ENCODE measurements around the gene MSH2.

DNA sequence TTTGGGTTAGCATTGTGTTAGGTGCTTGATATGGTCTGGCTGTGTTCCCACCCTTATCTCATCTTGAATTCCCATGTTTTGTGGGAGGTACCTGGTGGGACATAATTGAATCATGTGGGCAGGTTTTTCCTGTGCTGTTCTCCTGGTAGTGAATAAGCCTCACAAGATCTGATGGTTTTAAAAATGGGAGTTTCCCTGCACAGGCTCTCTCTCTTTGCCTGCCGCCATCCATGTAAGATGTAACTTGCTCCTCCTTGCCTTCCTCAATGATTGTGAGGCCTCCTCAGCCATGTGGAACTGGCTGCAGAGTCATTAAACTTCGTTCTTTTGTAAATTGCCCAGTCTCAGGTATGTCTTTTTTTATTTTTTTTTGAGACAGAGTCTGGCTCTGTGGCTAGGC, 2.8 kb downstream of the MSH2 start:
- TF ChIP-seq, protein P1, sequence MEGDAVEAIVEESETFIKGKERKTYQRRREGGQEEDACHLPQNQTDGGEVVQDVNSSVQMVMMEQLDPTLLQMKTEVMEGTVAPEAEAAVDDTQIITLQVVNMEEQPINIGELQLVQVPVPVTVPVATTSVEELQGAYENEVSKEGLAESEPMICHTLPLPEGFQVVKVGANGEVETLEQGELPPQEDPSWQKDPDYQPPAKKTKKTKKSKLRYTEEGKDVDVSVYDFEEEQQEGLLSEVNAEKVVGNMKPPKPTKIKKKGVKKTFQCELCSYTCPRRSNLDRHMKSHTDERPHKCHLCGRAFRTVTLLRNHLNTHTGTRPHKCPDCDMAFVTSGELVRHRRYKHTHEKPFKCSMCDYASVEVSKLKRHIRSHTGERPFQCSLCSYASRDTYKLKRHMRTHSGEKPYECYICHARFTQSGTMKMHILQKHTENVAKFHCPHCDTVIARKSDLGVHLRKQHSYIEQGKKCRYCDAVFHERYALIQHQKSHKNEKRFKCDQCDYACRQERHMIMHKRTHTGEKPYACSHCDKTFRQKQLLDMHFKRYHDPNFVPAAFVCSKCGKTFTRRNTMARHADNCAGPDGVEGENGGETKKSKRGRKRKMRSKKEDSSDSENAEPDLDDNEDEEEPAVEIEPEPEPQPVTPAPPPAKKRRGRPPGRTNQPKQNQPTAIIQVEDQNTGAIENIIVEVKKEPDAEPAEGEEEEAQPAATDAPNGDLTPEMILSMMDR (IDR thresholded peaks at IDR 0.05; ENCODE audit: borderline replicate concordance, extremely low read depth, low read length, poor library complexity, severe bottlenecking): no peak
- TF ChIP-seq EZH2 (IDR thresholded peaks at IDR 0.05; ENCODE audit: borderline replicate concordance, low read depth, low read length, severe bottlenecking): no peak

Data from DND-41 (cell line).